Skin epidermis (tissue), 12 donors: ENCODE results near the gene PCYT1A.
"Not testable (repeated sequence)": the region's sequence is repeated elsewhere in the genome, so short reads cannot be mapped to it uniquely, and the experiment has no call there.

Experiments
- H3K27ac ChIP-seq, 21 experiments: fragments of 200-600 bp; sonication (generic) in 11 of 21; one replicate each; pipeline ENCODE4 v1.5.0; 2020; ENCODE audit warnings: mild to moderate bottlenecking in 3 of 21, inconsistent platforms in 2 of 21, moderate library complexity in 2 of 21
- H3K4me3 ChIP-seq, 7 experiments: fragments of 200-600 bp; sonication (generic) in 2 of 7; one replicate each; pipeline ENCODE4 v1.5.0; 2020; ENCODE audit warnings: inconsistent platforms in 2 of 7, mild to moderate bottlenecking in 2 of 7, moderate library complexity in 1 of 7

Gene PCYT1A

DNA sequence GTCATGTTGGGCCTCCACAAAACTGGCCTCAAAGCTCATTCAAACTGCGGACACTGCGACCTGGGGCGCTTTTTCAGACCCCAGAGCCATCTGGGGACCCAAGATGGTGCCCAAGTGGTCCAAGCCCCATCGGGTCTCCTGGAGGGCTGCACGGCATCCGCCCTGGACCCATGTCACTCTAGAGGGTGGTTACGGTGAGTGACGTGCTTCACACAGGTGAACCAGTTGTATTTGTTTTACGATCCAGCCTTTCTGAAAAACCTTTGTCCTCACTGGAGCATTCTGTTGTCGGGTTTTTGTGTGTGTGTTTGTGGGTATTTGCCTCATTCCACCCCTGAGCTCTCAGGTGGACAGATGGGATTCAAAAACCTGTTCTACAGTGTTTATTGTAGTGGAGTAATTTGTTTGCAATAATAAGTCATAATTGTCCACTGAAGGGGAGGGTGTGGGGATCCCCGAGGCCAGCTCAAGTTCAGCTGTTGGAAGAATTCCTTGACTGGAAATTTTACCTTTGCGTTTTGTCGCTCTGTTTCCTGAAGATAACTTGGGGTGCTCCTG, 69.3 kb downstream of the PCYT1A start:
- H3K27ac ChIP-seq, result no peak overlapping the region
- H3K4me3 ChIP-seq, result no peak overlapping the region

DNA sequence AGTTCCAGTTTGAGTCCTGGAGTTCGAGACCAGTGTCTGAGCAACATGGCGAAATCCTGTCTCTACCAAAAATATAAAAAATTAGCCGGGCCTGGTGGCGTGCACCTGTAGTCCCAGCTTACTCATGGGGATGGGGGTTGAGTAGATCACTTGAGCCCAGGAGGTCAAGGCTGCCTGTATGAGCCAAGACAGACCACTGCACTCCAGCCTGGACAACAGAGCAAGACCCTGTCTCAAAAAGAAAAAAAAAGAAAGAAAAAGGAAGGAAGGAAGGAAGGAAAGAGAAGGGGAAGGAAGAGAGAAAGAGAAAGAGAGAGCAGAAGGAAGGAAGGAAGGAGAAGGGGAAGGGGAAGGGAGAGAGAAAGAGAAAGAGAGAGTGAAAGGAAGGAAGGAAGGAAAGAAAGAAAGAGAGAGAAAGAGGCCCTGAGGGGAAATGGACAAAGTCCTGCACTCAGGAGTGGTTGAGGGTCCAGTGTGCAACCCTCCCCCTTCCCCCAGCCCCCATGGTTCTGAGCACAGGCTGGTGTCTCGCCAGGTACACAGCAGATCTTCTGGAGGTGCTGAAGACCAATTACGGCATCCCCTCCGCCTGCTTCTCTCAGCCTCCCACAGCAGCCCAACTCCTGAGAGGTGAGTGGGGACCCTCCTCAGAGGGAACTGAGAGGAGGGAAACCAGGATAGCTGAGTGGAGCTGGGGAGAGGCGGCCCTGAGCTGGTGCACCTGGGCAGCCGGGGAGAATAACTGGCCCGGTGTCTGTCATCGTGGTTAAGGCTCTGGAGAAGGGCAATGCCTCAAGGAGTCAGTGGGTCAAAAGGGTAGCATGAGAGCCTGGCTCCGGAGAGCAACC, 70.0 kb downstream of the PCYT1A start:
- no peak overlapping the region for H3K27ac ChIP-seq
- peak overlapping the region in 1 of 7 experiments; percentile 2 for H3K4me3 ChIP-seq

DNA sequence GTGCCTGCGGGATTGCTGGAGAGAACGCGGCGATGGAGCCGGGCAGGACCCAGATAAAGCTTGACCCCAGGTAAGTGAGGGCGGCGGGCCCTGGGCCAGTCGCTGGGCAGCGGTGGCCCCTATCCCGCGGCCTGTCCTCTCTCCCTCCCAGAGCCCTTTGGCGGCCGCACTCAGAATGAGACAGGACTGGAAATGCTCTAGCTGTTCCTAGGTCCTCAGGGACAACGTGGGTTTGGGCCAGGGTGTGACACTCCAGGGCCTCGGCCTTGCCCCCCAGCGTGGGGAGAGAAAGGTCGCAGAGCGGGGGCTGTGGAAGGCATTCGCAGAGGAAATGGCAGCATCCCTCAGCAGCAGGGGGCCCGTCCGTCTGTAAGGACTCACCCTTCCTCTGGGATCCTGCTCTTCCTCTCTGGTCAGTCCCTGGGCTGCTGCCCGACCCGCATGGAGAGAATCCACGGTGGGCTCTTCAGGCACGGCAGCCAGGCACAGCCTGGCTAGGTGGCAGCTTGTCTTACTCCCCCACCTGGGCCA, 70.8 kb downstream of the PCYT1A start:
- Histone ChIP-seq H3K27ac (peak overlapping the region in 1 of 21 experiments; percentile 30), H3K4me3 (peak overlapping the region in 1 of 7 experiments; percentile 2)

DNA sequence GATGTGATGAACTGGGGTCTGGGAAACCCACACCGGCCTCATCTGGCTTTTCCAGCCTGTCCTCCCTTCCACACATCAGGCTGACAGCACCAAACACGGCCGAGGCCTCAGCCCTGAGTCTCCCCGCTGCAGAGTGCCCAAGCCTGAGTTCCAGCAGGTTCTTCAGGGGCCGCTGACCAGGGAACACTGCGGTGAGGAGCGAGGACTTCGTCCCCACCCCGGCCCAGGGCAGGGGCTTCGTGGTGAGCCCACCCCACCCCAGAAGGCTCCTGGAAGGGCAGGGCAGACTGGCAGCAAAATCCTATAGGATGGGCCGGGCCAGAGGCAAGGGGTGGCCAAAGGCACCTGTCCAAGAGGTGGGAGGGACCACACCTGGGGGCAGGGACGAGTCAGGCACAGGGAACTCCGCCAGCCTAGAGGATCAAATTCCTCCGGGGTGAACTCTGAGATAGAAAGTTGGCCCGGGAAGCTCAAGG, 71.4 kb downstream of the PCYT1A start, which contains the start of gene SLC51A:
Gene SLC51A, plus strand, starts transcription at position 446 of the 476 bp plus-strand sequence. CDS start 179 bp downstream, outside the sequence.
- Histone ChIP-seq H3K27ac (peak within 1 kb of the TSS in 1 of 21 experiments; percentile 30), H3K4me3 (peak within 1 kb of the TSS in 1 of 7 experiments; percentile 2)

DNA sequence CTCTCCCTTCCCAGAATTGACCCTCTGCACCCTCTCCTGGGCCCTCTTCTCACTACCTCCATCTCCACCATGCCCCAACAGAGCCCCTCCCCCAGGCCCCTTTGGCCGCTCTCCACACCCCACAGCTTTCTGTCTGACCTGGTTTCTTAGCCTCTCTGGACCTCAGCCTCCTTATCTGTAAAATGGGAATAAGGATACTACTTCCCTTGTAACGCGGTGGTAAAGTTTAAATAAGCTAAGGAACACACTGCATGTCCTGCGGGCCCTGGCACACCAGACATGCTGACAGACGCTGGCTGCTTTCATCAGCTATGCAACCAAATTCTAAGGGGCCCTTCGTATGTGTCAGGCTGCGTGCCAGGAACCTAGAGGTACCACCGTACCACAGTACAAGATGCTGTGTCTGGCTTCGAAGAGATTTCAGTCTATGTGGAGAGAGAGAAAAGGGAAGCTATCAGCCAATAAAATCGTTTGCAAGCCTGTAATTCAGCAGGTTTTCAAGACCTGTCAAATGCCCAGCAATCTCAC, 72.0 kb downstream of the PCYT1A start:
- H3K27ac ChIP-seq, result no peak overlapping the region

DNA sequence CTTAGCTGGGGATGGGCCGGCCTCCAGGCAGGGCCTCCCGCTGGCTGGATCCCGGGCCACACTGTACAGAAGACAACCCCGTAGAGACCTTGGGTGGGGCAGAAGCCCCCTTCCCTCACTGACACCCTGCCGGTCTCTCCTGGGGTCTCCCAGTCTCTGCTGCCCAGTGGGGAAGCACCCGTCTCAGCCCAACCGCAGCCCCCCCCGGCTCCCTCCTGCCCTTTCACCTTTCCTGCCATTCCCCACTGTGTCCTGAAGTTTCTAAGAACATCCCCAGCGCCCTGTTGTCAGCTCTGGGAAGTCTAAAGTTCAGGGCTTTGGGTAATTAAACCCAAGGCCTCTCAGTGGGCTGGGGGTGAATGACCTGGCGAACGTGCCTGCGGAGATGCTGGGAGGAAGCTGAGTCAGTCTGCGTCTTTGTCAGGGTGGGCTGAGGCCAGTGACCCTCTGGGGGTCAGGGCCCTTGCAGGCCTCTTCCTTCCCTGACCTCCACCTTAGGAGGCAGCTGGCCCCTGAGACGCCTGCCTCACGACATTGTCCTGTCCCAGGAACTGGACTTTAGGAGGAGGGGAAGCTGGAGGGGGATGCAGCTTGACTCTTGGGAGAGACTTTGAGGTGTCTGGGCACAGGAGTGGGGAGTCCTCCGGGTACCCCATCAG, 72.6 kb downstream of the PCYT1A start:
- no peak overlapping the region for H3K27ac ChIP-seq

More for the DNA sequence above, 72.0 kb downstream of the PCYT1A start:
- no peak overlapping the region for H3K4me3 ChIP-seq

DNA sequence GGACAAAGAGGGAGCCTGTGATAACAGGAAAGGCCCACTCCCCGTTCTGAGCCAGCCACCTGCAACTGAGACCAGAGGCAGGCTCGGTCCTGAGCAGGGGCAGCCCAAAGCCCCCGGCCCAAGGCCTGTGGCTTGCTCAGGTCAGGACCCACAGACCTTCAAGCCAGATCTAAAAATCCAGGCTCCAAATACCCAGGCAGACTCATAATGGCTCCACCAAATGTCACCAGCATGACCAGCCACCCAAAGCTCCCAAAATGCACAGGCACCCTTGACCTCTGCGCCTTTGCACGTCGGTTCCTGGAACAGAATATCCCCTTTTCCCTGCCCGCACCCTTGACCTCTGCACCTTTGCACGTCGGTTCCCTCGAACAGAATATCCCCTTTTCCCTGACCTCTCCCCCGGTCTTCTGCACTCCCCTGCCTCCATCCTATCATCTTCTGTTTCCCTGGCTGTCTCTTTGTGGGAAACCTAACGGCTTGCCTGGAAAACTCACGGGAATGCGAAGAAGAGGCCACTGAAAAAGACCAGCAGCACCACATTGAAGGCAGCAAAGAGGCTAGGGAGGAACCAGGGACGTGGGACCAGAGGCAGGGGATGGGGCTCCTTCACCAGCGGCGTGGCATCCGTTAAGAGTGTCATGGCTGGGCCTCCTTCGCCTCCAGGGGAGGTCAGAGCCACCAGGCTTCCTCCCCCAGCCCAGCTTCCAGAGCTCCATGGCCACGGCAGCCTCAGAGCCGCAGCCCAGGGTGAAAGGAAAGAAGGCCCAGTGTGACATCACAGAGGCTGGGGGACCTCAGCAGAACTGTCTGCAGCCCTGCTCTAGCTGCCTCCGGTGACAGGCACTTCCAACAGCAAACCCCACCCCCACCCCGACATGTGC, 76.6 kb downstream of the PCYT1A start, which contains the start of gene ZDHHC19:
Gene ZDHHC19, minus strand, starts transcription at position 728 of the 884 bp plus-strand sequence. Its CDS starts 85 bp downstream, at position 643.
- Histone ChIP-seq H3K4me3 (no peak within 1 kb of the TSS), H3K27ac (no peak within 1 kb of the TSS)

More for the DNA sequence above, 72.6 kb downstream of the PCYT1A start:
- H3K4me3 ChIP-seq, result no peak overlapping the region

DNA sequence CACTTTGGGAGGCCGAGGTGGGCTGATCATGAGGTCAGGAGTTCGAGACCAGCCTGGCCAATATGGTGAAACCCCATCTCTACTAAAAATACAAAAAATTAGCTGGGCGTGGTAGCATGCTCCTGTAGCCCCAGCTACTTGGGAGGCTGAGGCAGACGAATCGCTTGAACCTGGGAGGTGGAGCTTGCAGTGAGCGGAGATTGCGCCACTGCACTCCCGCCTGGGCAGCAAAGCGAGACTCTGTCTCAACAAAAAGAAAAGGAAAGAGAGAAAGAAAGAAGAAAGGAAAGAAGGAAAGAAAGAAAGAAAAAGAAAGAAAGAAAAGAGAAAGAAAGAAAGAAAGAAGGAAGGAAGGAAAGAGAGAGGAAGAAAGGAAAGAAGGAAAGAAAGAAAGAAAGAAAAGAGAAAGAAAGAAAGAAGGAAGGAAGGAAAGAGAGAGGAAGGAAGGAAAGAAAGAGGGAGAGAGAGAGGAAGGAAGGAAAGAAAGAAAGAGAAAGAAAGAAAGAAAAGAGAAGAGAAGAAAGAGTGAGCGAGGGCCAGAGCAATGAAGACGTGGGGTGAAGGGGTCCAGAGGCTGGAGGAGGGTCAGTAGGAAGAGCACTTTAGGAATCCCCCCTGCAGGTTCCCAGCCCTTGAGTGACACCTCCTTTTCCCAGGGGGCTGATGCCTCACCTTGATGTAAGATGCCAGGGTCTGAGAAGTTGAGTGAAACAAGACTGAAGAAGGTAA, 77.4 kb downstream of the PCYT1A start:
- not testable (repeated sequence) for H3K27ac ChIP-seq

DNA sequence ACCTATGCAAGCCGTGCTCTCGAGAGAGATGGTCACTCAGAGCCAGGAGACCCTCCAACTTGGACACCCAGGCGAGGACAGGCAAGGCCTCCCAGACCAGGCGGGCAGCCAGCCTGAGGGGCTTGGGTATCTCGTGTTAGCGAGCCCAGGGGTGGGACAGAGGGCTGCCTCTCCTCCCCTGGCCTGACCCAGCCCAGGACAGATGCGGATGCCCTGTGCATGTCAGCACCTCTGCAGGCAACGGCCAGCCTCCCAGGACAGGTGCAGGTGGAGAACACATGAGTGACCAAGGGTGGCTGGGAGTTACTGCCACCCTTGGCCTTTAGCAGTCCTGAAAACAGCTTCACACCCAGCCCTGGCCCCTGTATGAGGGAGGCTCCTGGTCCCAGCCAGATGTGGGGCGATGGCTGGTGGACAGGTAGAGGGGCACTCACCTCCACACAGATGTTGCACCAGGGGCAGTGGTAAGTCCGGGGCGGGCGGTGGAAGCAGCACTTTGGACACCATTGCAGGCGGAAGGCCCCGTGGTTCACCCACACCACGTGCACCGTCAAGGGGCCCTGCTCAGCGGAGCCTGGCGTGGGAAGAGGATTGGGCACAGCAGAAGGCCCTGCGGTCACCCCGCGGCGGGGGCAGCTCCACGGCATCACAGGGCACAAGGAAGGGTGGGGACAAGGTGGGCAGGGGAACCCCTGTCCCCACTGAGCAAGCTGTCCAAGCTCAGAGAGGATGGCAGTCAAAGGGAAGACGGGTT, 78.4 kb downstream of the PCYT1A start:
- no peak overlapping the region for H3K27ac ChIP-seq
- H3K4me3 ChIP-seq, result no peak overlapping the region

More for the DNA sequence above, 77.4 kb downstream of the PCYT1A start:
- not testable (repeated sequence) for H3K4me3 ChIP-seq

DNA sequence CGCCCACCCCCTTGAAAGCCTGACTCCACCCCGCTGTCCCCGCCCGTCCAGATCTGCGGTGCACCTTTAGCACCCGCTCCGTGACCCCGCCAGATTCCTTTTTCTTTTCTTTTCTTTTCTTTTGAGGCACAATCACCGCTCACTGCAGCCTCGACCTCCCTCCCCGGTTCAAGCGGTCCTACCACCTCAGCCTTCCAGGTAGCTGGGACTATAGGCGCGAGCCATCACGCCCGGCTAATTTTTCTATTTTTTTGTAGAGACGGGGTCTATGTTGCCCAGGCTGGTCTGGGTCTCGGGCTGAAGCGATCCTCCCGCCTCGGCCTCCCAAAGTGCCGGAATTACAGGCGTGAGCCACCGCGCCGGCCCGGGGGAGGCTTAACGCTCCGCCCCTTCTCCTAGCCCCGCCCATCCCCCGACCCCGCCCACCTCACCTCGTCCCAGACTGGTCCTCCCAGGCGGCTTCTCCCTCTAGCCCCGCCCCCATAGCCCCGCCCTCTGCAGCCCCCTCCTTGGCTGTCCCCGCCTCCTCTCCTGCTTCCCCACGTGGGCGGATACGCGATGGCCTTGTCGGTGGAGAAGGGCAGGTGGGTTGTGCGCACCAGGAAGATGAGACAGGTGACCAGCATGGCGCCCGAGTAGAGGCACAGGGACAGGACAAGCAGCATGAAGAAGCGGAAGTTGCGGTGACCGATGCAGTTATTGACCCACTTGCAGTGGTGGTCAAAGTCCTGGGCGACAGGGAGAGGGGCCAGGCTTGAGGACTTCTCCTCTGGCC, 79.5 kb downstream of the PCYT1A start:
- H3K4me3 ChIP-seq, result peak overlapping the region in 6 of 7 experiments; percentile 1 to 34 (median 20)
- no peak overlapping the region for H3K27ac ChIP-seq

DNA sequence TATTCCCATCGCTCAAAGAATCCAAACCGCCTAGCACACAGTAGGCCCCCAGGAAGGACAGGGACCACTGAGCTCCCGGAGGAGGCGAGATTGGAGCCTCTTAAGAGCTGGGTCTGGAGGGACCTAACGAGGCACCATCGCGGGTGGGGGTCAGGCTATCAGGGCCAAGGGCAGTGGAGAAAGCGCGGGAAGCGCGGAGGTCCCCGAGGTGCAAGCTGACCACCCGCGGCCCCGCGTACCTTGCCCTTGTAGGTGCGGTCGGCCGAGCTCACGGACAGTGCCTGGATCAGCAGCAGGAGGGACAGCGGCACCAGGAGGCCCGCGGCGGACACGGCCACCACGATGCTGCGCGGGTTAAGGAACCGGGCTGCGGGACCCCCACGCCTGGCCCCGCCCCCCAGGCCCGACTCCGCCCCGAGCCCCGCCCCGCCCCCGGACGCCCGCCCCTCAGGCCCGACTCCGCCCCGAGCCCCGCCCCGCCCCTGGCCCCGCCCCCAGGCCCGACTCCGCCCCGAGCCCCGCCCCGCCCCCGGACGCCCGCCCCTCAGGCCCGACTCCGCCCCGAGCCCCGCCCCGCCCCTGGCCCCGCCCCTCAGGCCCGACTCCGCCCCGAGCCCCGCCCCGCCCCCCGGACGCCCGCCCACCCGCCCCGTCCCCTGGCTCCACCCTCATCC, 80.2 kb downstream of the PCYT1A start:
- Histone ChIP-seq H3K4me3 (peak overlapping the region in 2 of 7 experiments; percentile 23 to 34), H3K27ac (no peak overlapping the region)

DNA sequence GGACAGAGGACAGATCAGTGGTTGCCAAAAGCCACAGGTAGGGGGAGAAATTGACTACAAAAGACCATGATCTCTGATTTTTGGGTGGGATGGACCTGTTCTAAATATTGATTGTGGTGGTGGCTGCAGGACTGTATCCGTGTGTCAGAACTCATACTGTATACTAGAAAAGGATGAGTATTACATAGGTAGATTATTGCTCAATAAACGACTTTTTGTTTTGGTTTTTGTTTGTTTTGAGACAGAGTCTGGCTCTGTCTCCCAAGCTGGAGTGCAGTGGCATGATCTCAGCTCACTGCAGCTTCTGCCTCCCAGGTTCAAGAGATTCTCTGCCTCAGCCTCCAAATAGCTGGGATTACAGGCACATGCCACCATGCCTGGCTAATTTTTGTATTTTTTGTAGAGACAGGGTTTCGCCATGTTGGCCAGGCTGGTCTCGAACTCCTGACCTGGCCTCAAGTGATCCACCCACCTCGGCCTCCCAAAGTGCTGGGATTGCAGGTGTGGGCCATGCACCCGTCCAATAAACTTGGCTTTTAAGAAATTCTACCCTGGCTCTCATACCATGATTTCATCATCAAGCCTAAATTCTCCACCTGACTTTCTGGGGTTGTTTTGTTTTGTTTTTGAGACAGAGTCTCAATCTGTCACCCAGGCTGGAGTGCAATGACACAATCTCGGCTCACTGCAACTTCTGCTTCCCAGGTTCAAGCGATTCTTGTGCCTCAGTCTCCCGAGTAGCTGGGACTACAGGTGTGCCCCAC, 81.9 kb downstream of the PCYT1A start:
- not testable (repeated sequence) for H3K27ac ChIP-seq, H3K4me3 ChIP-seq

DNA sequence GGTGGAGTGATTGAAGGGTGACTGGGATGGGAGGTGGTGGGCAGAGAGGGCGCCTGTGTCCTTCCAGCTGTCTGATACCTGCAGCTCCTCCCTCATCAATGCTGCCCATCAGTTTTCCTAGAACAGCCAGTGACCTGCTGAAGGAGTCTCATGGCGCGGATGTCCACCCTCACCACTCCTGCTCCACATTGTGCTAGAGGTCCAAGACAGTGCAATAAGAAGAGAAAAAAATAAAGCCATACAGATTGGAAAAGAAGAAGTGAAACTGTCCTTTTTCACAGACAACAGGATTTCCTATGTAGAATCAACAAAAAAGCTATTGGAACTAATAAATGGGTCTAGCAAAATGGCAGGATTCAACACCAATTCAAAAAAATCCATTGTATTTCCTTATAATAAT, 83.7 kb downstream of the PCYT1A start:
- no peak overlapping the region for H3K27ac ChIP-seq

DNA sequence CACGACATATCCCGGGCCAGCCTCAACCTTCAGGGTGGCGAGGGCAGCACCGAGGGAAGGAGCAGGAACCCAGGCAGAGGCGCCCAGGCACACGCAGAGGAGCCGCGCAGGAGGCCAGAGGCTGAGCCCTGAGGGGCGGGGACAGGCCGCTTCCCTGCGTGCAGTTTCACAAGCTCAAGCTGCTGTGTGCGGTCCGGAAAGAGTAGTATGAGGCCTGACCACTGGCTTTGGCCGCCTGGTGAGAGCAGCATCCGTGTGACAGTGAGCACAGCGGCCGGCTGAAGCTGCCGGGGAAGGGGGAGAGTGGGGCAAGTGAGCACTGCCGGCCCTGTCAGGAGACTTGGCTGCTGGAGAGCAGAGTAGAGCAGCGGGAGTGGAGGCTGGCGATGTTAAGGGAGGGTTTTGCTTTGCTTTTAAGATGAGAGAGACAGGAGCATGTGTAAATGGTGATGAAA, 85.0 kb downstream of the PCYT1A start:
- no peak overlapping the region for H3K4me3 ChIP-seq

More for the DNA sequence above, 83.7 kb downstream of the PCYT1A start:
- no peak overlapping the region for H3K4me3 ChIP-seq

More for the DNA sequence above, 85.0 kb downstream of the PCYT1A start:
- H3K27ac ChIP-seq, result peak overlapping the region in 1 of 21 experiments; percentile 37
